ENCODE data around the gene INSR. TPM values are rescaled to one million over a fixed set of nuclear protein-coding genes. Genes with fewer than 3 reads are reported as not detected.
A peak's percentile ranks its signal among the peaks of the same experiment; 100 is the strongest.

Gene INSR
- total RNA-seq, 1 donor from 2014 or later = 44.7 TPM

DNA sequence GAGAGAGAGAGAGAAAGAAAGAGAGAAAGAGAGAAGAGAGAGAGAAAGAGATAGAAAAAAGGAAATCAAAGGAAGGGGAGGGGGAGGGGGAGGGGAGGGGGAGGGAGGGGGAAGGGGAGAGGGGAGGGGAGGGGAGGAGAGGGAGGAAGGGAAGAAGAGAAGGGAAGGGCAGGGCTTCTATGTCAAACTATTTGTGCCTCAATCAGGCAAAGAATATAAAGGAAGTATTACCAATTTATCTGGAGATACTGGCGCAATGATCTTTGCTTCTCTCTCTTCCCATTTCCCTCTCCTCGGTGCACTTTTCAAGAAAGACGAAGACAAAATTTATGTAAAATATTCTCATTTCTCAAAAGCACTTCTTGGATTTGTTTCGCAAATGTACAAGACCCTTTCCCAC lies 9.3 kb upstream of the INSR start:
- Mint-ChIP-seq H3K9me3 (no peaks in the 10 kb centered on the region), H3K4me1 (no peaks in the 10 kb centered on the region), H3K36me3 (no peaks in the 10 kb centered on the region), H3K27ac (no peak overlapping the region), H3K4me3 (no peak overlapping the region), H3K27me3 (ENCODE audit: low read depth) (peaks cover 13% of the 10 kb centered on the region)
- no peak for DNase-seq (ENCODE audit: low spot score in 2 of 2, unreplicated experiment in 2 of 2)
- TF ChIP-seq, protein P1, sequence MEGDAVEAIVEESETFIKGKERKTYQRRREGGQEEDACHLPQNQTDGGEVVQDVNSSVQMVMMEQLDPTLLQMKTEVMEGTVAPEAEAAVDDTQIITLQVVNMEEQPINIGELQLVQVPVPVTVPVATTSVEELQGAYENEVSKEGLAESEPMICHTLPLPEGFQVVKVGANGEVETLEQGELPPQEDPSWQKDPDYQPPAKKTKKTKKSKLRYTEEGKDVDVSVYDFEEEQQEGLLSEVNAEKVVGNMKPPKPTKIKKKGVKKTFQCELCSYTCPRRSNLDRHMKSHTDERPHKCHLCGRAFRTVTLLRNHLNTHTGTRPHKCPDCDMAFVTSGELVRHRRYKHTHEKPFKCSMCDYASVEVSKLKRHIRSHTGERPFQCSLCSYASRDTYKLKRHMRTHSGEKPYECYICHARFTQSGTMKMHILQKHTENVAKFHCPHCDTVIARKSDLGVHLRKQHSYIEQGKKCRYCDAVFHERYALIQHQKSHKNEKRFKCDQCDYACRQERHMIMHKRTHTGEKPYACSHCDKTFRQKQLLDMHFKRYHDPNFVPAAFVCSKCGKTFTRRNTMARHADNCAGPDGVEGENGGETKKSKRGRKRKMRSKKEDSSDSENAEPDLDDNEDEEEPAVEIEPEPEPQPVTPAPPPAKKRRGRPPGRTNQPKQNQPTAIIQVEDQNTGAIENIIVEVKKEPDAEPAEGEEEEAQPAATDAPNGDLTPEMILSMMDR (IDR thresholded peaks at IDR 0.05; ENCODE audit: unreplicated experiment) = no peak

DNA sequence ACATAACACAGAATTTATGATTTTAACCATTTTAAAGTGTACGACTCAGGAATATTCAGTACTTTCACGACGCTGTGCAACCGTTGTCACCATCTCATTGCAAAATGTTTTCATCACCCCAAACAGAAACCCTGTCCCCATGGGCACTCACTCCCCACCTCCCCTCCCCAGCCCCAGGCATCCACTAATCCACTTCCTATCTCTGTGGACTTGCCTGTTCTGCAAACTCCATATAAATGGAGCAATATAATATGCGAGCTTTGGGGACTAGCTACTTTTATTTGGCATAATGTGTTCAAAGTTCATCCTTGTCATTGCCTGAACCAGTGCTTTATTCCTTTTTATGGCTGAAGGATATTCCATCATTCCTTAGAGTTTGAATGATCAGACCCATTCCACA lies 7.3 kb upstream of the INSR start:
- H3K9me3 Mint-ChIP-seq = no peaks in the 10 kb centered on the region
- TF ChIP-seq, protein P1 (IDR thresholded peaks at IDR 0.05; ENCODE audit: unreplicated experiment) = no peak
- no peak for DNase-seq (ENCODE audit: low spot score in 2 of 2, unreplicated experiment in 2 of 2)
- peaks cover 17% of the 10 kb centered on the region for H3K27me3 Mint-ChIP-seq (ENCODE audit: low read depth)
- no peaks in the 10 kb centered on the region for H3K36me3 Mint-ChIP-seq
- no peak overlapping the region for H3K4me3 Mint-ChIP-seq
- H3K27ac Mint-ChIP-seq = no peak overlapping the region
- H3K4me1 Mint-ChIP-seq = peaks cover 2% of the 10 kb centered on the region

DNA sequence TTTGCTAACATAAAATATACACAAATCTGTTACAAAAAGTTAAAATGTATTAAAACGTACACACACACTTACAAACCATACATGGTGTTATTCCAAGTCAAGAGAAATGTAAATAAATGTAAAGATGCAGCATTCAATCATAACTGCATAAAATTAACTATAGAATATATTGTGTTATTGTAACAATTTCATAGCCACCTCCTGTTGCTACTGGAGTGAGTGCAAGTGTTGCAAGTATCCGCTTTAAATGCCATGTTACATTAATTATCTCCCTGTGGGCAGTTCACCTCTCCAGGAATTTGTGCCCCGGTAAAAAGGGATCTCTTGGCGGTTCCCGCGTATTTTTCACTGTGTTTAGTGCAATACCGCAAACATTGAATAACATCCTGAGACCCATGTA lies 3.5 kb upstream of the INSR start:
- Mint-ChIP-seq H3K27me3 (ENCODE audit: low read depth) (peaks cover 18% of the 10 kb centered on the region), H3K4me3 (no peak overlapping the region), H3K4me1 (peaks cover 12% of the 10 kb centered on the region), H3K27ac (no peak overlapping the region), H3K36me3 (no peaks in the 10 kb centered on the region), H3K9me3 (no peaks in the 10 kb centered on the region)
- TF ChIP-seq, protein P1 (IDR thresholded peaks at IDR 0.05; ENCODE audit: unreplicated experiment) = no peak
- DNase-seq (ENCODE audit: low spot score in 2 of 2, unreplicated experiment in 2 of 2) = no peak

DNA sequence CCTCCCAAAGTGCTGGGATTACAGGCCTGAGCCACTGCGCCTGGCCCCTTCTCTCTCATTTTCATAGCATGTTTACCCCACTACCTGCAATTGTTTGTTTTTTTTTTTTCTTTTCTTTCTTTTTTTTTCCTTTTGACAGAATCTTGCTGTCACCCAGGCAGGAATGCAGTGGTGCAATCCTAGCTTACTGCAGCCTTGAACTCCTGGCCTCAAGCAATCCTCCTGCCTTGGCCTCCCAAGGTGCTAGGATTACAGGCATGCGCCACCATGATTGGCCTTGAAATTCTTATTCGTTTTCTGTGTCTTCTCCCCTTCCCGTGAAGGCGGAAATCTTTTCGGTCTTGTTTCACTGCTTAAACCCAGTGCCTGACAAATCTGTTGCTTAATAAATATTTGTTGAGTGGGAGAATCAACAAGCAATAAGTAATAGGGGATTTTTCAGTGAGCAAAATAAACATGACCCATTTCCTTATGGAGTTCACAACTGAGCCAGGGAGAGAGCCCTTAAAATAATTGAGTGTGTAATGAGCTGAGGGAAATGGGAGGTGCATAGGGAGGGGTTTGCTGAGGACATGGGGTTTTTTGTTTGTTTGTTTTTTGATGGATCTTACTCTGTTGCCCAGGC lies 1.8 kb upstream of the INSR start:
- peaks cover 18% of the 10 kb centered on the region for H3K4me1 Mint-ChIP-seq

DNA sequence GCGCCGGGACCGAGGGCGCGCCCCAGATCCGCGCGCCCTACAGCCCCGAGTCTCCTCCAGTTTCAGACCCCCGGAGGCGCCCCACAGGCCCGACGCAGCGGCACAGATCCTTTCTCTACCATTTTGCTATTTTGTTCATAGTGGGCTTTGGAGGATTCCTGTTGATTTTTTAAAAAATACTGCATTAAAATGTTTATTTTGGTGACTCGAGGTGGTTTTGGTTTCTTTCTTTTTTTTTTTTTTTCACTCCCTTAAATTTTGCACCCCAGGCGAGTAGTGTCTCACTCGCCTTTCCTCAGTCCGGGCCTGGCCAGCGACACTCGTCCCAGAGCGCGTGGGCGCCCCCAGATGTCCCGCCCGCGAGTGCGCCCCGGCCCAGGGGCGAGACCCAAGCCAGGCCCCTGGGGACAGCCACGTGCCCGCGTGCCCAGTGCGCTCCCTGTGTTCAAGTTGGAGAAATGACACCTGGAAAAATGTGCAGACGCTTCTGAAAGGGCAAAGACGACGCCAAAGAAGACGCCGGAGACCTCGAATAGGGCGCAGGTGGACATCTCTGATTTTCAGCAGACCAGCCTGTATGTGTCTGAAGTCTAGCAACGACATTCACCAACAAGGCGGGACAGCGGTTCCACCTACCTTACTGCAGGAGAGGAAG lies 471 bp upstream of the INSR start:
- H3K27ac Mint-ChIP-seq = peak overlapping the region; percentile 85
- peak overlapping the region; percentile 69 for H3K4me3 Mint-ChIP-seq
- TF ChIP-seq, protein P1 (IDR thresholded peaks at IDR 0.05; ENCODE audit: unreplicated experiment) = no peak
- H3K9me3 Mint-ChIP-seq = no peaks in the 10 kb centered on the region
- peaks cover 8% of the 10 kb centered on the region for H3K27me3 Mint-ChIP-seq (ENCODE audit: low read depth)
- H3K36me3 Mint-ChIP-seq = peaks cover 3% of the 10 kb centered on the region
- DNase-seq (ENCODE audit: low spot score in 2 of 2, unreplicated experiment in 2 of 2) = peak; percentile 41 to 61
- peaks cover 18% of the 10 kb centered on the region for H3K4me1 Mint-ChIP-seq

More for the DNA sequence above, 1.8 kb upstream of the INSR start:
- peaks cover 12% of the 10 kb centered on the region for H3K27me3 Mint-ChIP-seq (ENCODE audit: low read depth)
- no peak overlapping the region for H3K27ac Mint-ChIP-seq
- peak overlapping the region; percentile 37 for H3K4me3 Mint-ChIP-seq
- no peak for DNase-seq (ENCODE audit: low spot score in 2 of 2, unreplicated experiment in 2 of 2)
- peaks cover 3% of the 10 kb centered on the region for H3K36me3 Mint-ChIP-seq
- TF ChIP-seq, protein P1 (IDR thresholded peaks at IDR 0.05; ENCODE audit: unreplicated experiment) = no peak
- no peaks in the 10 kb centered on the region for H3K9me3 Mint-ChIP-seq

Measured in mesothelial cell of epicardium (in vitro differentiated cells).